ENCODE data around the gene KDM2A.

DNA sequence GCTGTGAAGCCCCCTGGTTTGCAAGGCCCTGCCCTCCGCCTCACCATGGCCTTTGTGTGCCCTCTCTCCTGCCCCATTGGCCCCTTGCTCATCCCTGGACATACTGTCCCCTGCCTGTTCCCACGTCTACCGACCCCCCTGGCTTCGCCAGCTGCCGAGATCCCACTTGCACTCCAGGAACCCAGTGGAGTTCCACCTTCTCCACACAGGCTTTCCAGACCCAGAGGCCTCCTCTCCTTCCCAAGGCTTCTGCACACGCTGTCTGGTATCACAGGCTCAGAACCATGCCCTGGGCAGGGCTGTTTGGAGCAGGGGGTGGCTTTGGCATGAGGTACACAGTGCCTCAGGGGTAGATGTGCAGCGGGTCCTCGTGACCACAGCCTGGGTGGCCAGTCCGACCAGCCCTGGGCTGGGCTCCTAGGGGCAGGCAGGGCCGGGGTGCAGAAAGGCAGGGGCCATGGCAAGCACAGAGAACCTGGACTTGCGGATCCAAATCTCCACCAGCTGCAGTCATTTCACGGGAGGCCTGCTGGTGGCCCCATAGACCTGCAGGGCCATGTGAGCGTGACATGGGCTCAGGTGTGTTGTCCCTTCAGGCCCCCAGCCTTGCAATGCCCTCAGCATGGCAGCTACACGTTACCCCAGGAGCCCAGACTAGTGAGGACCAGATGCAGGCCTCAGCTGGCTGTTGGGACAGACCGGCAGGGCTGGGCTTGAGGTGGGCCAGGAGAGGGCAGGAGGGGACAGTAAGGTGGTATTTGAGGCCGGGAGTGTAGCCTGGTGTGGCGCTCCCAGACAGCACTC, 156.7 kb downstream of the KDM2A start:
- TF ChIP-seq, protein P1, sequence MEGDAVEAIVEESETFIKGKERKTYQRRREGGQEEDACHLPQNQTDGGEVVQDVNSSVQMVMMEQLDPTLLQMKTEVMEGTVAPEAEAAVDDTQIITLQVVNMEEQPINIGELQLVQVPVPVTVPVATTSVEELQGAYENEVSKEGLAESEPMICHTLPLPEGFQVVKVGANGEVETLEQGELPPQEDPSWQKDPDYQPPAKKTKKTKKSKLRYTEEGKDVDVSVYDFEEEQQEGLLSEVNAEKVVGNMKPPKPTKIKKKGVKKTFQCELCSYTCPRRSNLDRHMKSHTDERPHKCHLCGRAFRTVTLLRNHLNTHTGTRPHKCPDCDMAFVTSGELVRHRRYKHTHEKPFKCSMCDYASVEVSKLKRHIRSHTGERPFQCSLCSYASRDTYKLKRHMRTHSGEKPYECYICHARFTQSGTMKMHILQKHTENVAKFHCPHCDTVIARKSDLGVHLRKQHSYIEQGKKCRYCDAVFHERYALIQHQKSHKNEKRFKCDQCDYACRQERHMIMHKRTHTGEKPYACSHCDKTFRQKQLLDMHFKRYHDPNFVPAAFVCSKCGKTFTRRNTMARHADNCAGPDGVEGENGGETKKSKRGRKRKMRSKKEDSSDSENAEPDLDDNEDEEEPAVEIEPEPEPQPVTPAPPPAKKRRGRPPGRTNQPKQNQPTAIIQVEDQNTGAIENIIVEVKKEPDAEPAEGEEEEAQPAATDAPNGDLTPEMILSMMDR (conservative IDR thresholded peaks at IDR 0.05 in 1 of 2, IDR thresholded peaks at IDR 0.05 in 1 of 2; ENCODE audit: extremely low read depth in 1 of 2, insufficient read depth in 1 of 2, low read depth in 1 of 2, low read length in 2 of 2) = no peak
- TF ChIP-seq EZH2 (IDR thresholded peaks at IDR 0.05; ENCODE audit: borderline replicate concordance, low read length) = no peak
